Type B pancreatic cell (in vitro differentiated cells): Measurements from ENCODE around the gene TMEM117. TPM values are rescaled to one million over a fixed set of nuclear protein-coding genes. Genes with fewer than 3 reads are reported as not detected.

Experiments
- DNase-seq: peaks from one replicate; pipeline ENCODE4 v3.0.0; 2021; ENCODE audit warnings: mixed read lengths; ENCODE audit not compliant: unreplicated experiment; ENCODE audit errors: extremely low spot score
- H3K27ac Mint-ChIP-seq: 2 replicates; pipeline ENCODE4 v1.8.0; 2021; ENCODE audit warnings: mild to moderate bottlenecking, mixed read lengths
- H3K27me3 Mint-ChIP-seq: 2 replicates; pipeline ENCODE4 v1.8.0; 2021; ENCODE audit warnings: mixed read lengths
- H3K36me3 Mint-ChIP-seq: 2 replicates; pipeline ENCODE4 v1.8.0; 2021; ENCODE audit warnings: mixed read lengths
- H3K4me1 Mint-ChIP-seq: one replicate; pipeline ENCODE4 v1.8.0; 2021; ENCODE audit warnings: mixed read lengths; ENCODE audit not compliant: unreplicated experiment
- H3K4me3 Mint-ChIP-seq: 2 replicates; pipeline ENCODE4 v1.8.0; 2021; ENCODE audit warnings: mild to moderate bottlenecking, mixed read lengths
- H3K9me3 Mint-ChIP-seq: 2 replicates; pipeline ENCODE4 v1.8.0; 2021; ENCODE audit warnings: mixed read lengths
- CTCF ChIP-seq: fragments of 200-600 bp; sonication (generic); conservative IDR thresholded peaks from 2 replicates; pipeline ENCODE4 v1.5.0; 2021; ENCODE audit warnings: antibody characterized with exemption, mild to moderate bottlenecking
- total RNA-seq: library from RNA; stranded (reverse); gene quantifications from 2 replicates; pipeline ENCODE4 v1.2.1, GENCODE V29; 2021; ENCODE audit warnings: low replicate concordance

Gene TMEM117
- total RNA-seq, 1 donor from 2014 or later: 14.3 TPM

GRCh38 chr12:44307506-44308168, 471.8 kb downstream of the TMEM117 start:
- H3K27me3 Mint-ChIP-seq: no peaks in the 10 kb centered on the region
- H3K4me3 Mint-ChIP-seq: no peak overlapping the region
- no peak overlapping the region for H3K27ac Mint-ChIP-seq
- peaks cover 5% of the 10 kb centered on the region for H3K9me3 Mint-ChIP-seq
- no peak for DNase-seq
- no peak for TF ChIP-seq CTCF
- no peaks in the 10 kb centered on the region for H3K4me1 Mint-ChIP-seq
- peaks cover 3% of the 10 kb centered on the region for H3K36me3 Mint-ChIP-seq

- Mint-ChIP-seq H3K4me3 (no peak overlapping the region), H3K36me3 (peaks cover 3% of the 10 kb centered on the region), H3K27ac (no peak overlapping the region), H3K4me1 (no peaks in the 10 kb centered on the region), H3K9me3 (peaks cover 5% of the 10 kb centered on the region), H3K27me3 (no peaks in the 10 kb centered on the region)
- no peak for TF ChIP-seq CTCF
- no peak for DNase-seq
Observed at GRCh38 chr12:44313188-44313587, 477.3 kb downstream of the TMEM117 start.

- Mint-ChIP-seq H3K4me1 (no peaks in the 10 kb centered on the region), H3K36me3 (peaks cover 3% of the 10 kb centered on the region), H3K27ac (no peak overlapping the region), H3K27me3 (no peaks in the 10 kb centered on the region), H3K4me3 (no peak overlapping the region), H3K9me3 (peaks cover 5% of the 10 kb centered on the region)
- no peak for TF ChIP-seq CTCF
- DNase-seq: no peak
Observed at GRCh38 chr12:44314007-44314500, 478.2 kb downstream of the TMEM117 start.

- H3K4me1 Mint-ChIP-seq: no peaks in the 10 kb centered on the region
- DNase-seq: no peak
Observed at GRCh38 chr12:44317651-44318126, 481.8 kb downstream of the TMEM117 start.

GRCh38 chr12:44331269-44331668, 495.4 kb downstream of the TMEM117 start:
- Mint-ChIP-seq H3K36me3 (peaks cover 3% of the 10 kb centered on the region), H3K4me1 (peaks cover 7% of the 10 kb centered on the region), H3K27me3 (no peaks in the 10 kb centered on the region), H3K4me3 (no peak overlapping the region), H3K27ac (no peak overlapping the region), H3K9me3 (no peaks in the 10 kb centered on the region)
- no peak for TF ChIP-seq CTCF
- no peak for DNase-seq

More at GRCh38 chr12:44317651-44318126, 481.8 kb downstream of the TMEM117 start:
- peak; percentile 74 for TF ChIP-seq CTCF
- Mint-ChIP-seq H3K27ac (no peak overlapping the region), H3K9me3 (no peaks in the 10 kb centered on the region), H3K27me3 (no peaks in the 10 kb centered on the region), H3K36me3 (no peaks in the 10 kb centered on the region), H3K4me3 (no peak overlapping the region)
